ENCODE measurements around the gene KREMEN2. TPM values are rescaled to one million over a fixed set of nuclear protein-coding genes. Genes with fewer than 3 reads are reported as not detected.

The KREMEN2 gene
- total and polyA plus RNA-seq, 8 donors, result 0.07 to 0.32 (median 0.16) TPM; not detected in 3

DNA sequence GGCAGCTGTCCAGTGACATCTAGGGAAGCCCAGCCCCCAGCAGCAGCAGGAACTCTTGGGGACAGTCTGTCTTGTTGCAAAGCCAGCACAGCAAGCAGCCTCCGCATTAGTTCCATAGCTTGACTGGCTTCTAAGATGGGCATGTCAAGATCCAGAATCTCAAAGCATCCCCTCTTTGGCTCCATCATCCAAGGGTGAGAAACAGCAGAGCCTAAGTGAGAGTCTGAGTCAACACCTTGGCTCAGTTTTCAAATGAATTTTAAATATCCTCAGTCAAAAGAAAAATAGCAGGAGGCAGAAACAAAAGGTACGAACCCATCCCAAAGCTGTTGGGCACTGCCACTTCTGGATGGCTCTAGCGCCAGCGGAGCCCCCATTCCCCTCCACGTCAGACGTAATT, 50.9 kb downstream of the KREMEN2 start:
- Histone ChIP-seq H3K4me1 (peaks cover 9 to 20% (median 16%) of the 10 kb centered on the region in 3 donors), H3K9me3 (no peaks in the 10 kb centered on the region), H3K27me3 (no peaks in the 10 kb centered on the region), H3K4me3 (no peak overlapping the region), H3K27ac (no peak overlapping the region), H3K36me3 (no peaks in the 10 kb centered on the region)
- FAIRE-seq, result no peak
- TF ChIP-seq, protein P1, sequence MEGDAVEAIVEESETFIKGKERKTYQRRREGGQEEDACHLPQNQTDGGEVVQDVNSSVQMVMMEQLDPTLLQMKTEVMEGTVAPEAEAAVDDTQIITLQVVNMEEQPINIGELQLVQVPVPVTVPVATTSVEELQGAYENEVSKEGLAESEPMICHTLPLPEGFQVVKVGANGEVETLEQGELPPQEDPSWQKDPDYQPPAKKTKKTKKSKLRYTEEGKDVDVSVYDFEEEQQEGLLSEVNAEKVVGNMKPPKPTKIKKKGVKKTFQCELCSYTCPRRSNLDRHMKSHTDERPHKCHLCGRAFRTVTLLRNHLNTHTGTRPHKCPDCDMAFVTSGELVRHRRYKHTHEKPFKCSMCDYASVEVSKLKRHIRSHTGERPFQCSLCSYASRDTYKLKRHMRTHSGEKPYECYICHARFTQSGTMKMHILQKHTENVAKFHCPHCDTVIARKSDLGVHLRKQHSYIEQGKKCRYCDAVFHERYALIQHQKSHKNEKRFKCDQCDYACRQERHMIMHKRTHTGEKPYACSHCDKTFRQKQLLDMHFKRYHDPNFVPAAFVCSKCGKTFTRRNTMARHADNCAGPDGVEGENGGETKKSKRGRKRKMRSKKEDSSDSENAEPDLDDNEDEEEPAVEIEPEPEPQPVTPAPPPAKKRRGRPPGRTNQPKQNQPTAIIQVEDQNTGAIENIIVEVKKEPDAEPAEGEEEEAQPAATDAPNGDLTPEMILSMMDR (IDR thresholded peaks at IDR 0.05), result no peak
- DNase-seq, result no peak
- ATAC-seq, result no peak
- intact Hi-C loops (cut with DNase I), result no loop called here
- 87 to 95% methylated on average over 6 of the region's 6 CpGs for WGBS, 2 donors

DNA sequence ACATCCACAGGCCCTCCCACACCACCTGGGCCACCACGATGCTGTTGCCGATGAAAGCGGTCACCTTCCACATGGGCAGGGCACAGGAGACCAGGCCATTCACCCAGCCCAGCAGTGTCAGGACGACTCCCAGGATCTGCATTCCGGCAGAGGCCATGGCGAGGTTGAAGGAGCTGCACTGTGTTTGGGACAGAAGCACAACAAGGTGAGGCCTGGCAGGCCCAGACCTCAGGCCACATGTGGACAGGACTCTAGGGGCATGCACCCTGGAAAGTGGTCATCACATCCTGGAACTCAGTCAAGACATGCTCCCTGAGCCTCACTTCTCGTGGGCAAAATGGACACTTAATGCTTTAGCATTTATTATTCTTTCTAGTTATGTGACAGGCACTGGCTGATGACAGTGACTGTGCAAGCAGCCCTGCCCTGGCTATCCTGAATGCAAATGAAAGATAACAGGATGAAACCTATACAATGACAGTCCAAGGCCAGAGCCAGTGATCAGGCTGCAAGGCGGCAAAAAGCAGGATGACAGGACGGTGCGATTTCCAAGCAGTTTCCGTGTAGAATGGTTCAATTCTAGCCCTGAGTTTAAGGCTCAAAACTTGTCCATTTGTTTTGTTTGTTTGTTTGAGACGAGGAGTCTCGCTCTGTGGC, 51.9 kb downstream of the KREMEN2 start:
- ATAC-seq, result no peak
- no peak for FAIRE-seq
- intact Hi-C loops (cut with DNase I), result no loop called here
- 86 to 90% methylated on average over 13 of the region's 13 CpGs for WGBS, 2 donors
- TF ChIP-seq, protein P1 (IDR thresholded peaks at IDR 0.05), result no peak
- H3K9me3 ChIP-seq, result no peaks in the 10 kb centered on the region
- H3K4me3 ChIP-seq, result no peak overlapping the region
- no peak overlapping the region for H3K27ac ChIP-seq
- no peak for DNase-seq
- no peaks in the 10 kb centered on the region for H3K36me3 ChIP-seq
- H3K4me1 ChIP-seq, result peaks cover 6 to 14% (median 9%) of the 10 kb centered on the region in 3 donors
- no peaks in the 10 kb centered on the region for H3K27me3 ChIP-seq

DNA sequence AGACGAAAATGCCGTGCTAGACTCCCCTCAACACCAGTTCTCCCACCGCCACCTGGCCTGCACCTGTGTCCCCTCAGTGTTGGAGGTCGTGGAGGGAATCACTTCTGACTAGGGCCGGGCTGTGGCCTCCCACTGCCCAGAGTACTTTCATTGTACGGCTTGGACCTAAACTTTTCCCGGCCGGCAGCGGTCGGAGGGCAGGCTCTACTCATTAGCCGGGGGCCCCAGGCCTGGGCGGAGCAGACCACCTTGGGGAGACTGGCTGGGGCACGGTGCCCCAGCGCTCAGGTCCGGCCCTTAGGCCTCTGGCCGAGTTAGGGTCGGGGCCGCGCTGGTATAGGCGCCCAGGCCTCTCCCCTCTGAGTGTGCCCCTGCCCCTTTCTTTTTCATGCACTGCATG, 53.3 kb downstream of the KREMEN2 start:
- Histone ChIP-seq H3K27me3 (no peaks in the 10 kb centered on the region), H3K9me3 (no peaks in the 10 kb centered on the region), H3K4me3 (no peak overlapping the region), H3K4me1 (peaks cover 6 to 18% (median 14%) of the 10 kb centered on the region in 3 donors), H3K36me3 (peaks cover 0 to 3% (median 0%) of the 10 kb centered on the region in 3 donors), H3K27ac (no peak overlapping the region)
- DNase-seq, result peak in 2 of 6 donors; percentile 31 to 79
- 89 to 97% methylated on average over 20 of the region's 20 CpGs for WGBS, 2 donors
- intact Hi-C loops (cut with DNase I), result no loop called here
- no peak for ATAC-seq
- no peak for FAIRE-seq
- TF ChIP-seq, protein P1 (IDR thresholded peaks at IDR 0.05), result no peak

Other genes with a start within 250 kb of the KREMEN2 start
- gene PRSS27, start 244.1 kb upstream of the KREMEN2 start, total RNA-seq, result under 1 TPM; 0.22 to 0.69 (median 0.50) TPM
- gene PRSS27, start 244.1 kb upstream of the KREMEN2 start, polyA plus RNA-seq, result 1 to 10 TPM; 2.0 to 2.1 TPM
- 100 to 1,000 TPM; 244 to 448 (median 301) TPM for gene SRRM2, start 211.6 kb upstream of the KREMEN2 start, total RNA-seq
- 1,000 to 10,000 TPM in 1 of 2 donors, 100 to 1,000 TPM in 1; 850 to 1,932 TPM for gene SRRM2, start 211.6 kb upstream of the KREMEN2 start, polyA plus RNA-seq
- 100 to 1,000 TPM in 2 of 6 donors, 10 to 100 TPM in 4; 69.9 to 107 (median 95.0) TPM for gene ELOB, start 187.0 kb upstream of the KREMEN2 start, total RNA-seq
- gene ELOB, start 187.0 kb upstream of the KREMEN2 start, polyA plus RNA-seq, result 100 to 1,000 TPM; 157 to 318 TPM
- not detected for gene PRSS33, start 176.7 kb upstream of the KREMEN2 start, total RNA-seq
- under 1 TPM in 1 of 2 donors, not detected in 1; 0.05 TPM for gene PRSS33, start 176.7 kb upstream of the KREMEN2 start, polyA plus RNA-seq
- gene PRSS41, start 165.8 kb upstream of the KREMEN2 start, total RNA-seq, result not detected
- not detected for gene PRSS41, start 165.8 kb upstream of the KREMEN2 start, polyA plus RNA-seq
- gene PRSS21, start 147.0 kb upstream of the KREMEN2 start, total RNA-seq, result 1 to 10 TPM in 4 of 6 donors, under 1 TPM in 1, not detected in 1; 0.60 to 3.2 (median 1.4) TPM
- under 1 TPM; 0.59 to 0.99 TPM for gene PRSS21, start 147.0 kb upstream of the KREMEN2 start, polyA plus RNA-seq
- 1 to 10 TPM in 1 of 6 donors, under 1 TPM in 5; 0.43 to 1.5 (median 0.80) TPM for gene ZG16B, start 134.0 kb upstream of the KREMEN2 start, total RNA-seq
- gene ZG16B, start 134.0 kb upstream of the KREMEN2 start, polyA plus RNA-seq, result 1 to 10 TPM in 1 of 2 donors, under 1 TPM in 1; 0.65 to 1.7 TPM
- 10 to 100 TPM in 3 of 6 donors, 1 to 10 TPM in 3; 8.4 to 28.5 (median 13.1) TPM for gene PRSS22, start 106.1 kb upstream of the KREMEN2 start, total RNA-seq
- gene PRSS22, start 106.1 kb upstream of the KREMEN2 start, polyA plus RNA-seq, result 10 to 100 TPM; 48.7 to 59.5 TPM
- gene FLYWCH2, start 81.1 kb upstream of the KREMEN2 start, total RNA-seq, result 10 to 100 TPM in 1 of 6 donors, 1 to 10 TPM in 5; 5.8 to 10.1 (median 7.7) TPM
- gene FLYWCH2, start 81.1 kb upstream of the KREMEN2 start, polyA plus RNA-seq, result 10 to 100 TPM; 18.2 to 26.1 TPM
- 10 to 100 TPM; 11.5 to 18.6 (median 14.9) TPM for gene FLYWCH1, start 52.3 kb upstream of the KREMEN2 start, total RNA-seq
- gene FLYWCH1, start 52.3 kb upstream of the KREMEN2 start, polyA plus RNA-seq, result 10 to 100 TPM; 31.5 to 40.4 TPM
- gene PAQR4, start 5.1 kb downstream of the KREMEN2 start, total RNA-seq, result 1 to 10 TPM; 5.3 to 9.1 (median 6.3) TPM
- gene PAQR4, start 5.1 kb downstream of the KREMEN2 start, polyA plus RNA-seq, result 10 to 100 TPM in 1 of 2 donors, 1 to 10 TPM in 1; 6.6 to 12.5 TPM
- gene PKMYT1, start 16.2 kb downstream of the KREMEN2 start, total RNA-seq, result 1 to 10 TPM in 3 of 6 donors, under 1 TPM in 3; 0.28 to 1.7 (median 1.1) TPM
- 1 to 10 TPM; 3.7 to 4.8 TPM for gene PKMYT1, start 16.2 kb downstream of the KREMEN2 start, polyA plus RNA-seq
- gene CLDN9, start 48.6 kb downstream of the KREMEN2 start, total RNA-seq, result 1 to 10 TPM; 1.7 to 5.1 (median 2.4) TPM
- gene CLDN9, start 48.6 kb downstream of the KREMEN2 start, polyA plus RNA-seq, result 10 to 100 TPM; 10.5 to 12.1 TPM
- 1 to 10 TPM in 2 of 6 donors, under 1 TPM in 4; 0.37 to 5.1 (median 0.73) TPM for gene CLDN6, start 53.9 kb downstream of the KREMEN2 start, total RNA-seq
- 1 to 10 TPM in 1 of 2 donors, under 1 TPM in 1; 0.12 to 3.2 TPM for gene CLDN6, start 53.9 kb downstream of the KREMEN2 start, polyA plus RNA-seq
- gene TNFRSF12A, start 56.1 kb downstream of the KREMEN2 start, total RNA-seq, result 10 to 100 TPM; 26.8 to 91.1 (median 66.7) TPM
- gene TNFRSF12A, start 56.1 kb downstream of the KREMEN2 start, polyA plus RNA-seq, result 100 to 1,000 TPM; 166 to 185 TPM
- 10 to 100 TPM; 10.5 to 24.1 (median 12.4) TPM for gene HCFC1R1, start 59.7 kb downstream of the KREMEN2 start, total RNA-seq
- gene HCFC1R1, start 59.7 kb downstream of the KREMEN2 start, polyA plus RNA-seq, result 100 to 1,000 TPM in 1 of 2 donors, 10 to 100 TPM in 1; 93.1 to 119 TPM
- 10 to 100 TPM in 1 of 6 donors, 1 to 10 TPM in 5; 6.2 to 13.0 (median 7.7) TPM for gene THOC6, start 59.8 kb downstream of the KREMEN2 start, total RNA-seq
- 10 to 100 TPM; 33.2 to 38.2 TPM for gene THOC6, start 59.8 kb downstream of the KREMEN2 start, polyA plus RNA-seq
- gene BICDL2, start 72.7 kb downstream of the KREMEN2 start, total RNA-seq, result 100 to 1,000 TPM in 1 of 6 donors, 10 to 100 TPM in 5; 48.9 to 106 (median 64.3) TPM
- 100 to 1,000 TPM; 126 to 325 TPM for gene BICDL2, start 72.7 kb downstream of the KREMEN2 start, polyA plus RNA-seq
- gene MMP25, start 82.3 kb downstream of the KREMEN2 start, total RNA-seq, result 1 to 10 TPM in 2 of 6 donors, under 1 TPM in 4; 0.28 to 1.6 (median 0.72) TPM
- gene MMP25, start 82.3 kb downstream of the KREMEN2 start, polyA plus RNA-seq, result 1 to 10 TPM; 1.4 to 1.6 TPM
- gene IL32, start 101.4 kb downstream of the KREMEN2 start, total RNA-seq, result 100 to 1,000 TPM; 151 to 928 (median 250) TPM
- 100 to 1,000 TPM; 232 to 815 TPM for gene IL32, start 101.4 kb downstream of the KREMEN2 start, polyA plus RNA-seq
- under 1 TPM in 1 of 6 donors, not detected in 5; 0.35 TPM for gene ZSCAN10, start 135.0 kb downstream of the KREMEN2 start, total RNA-seq
- gene ZSCAN10, start 135.0 kb downstream of the KREMEN2 start, polyA plus RNA-seq, result not detected
- 1 to 10 TPM; 6.5 to 10.0 (median 8.0) TPM for gene ZNF205, start 148.3 kb downstream of the KREMEN2 start, total RNA-seq
- 10 to 100 TPM; 22.4 to 43.3 TPM for gene ZNF205, start 148.3 kb downstream of the KREMEN2 start, polyA plus RNA-seq
- 1 to 10 TPM; 5.0 to 8.8 (median 6.7) TPM for gene ZNF213, start 170.8 kb downstream of the KREMEN2 start, total RNA-seq
- gene ZNF213, start 170.8 kb downstream of the KREMEN2 start, polyA plus RNA-seq, result 1 to 10 TPM; 5.8 to 7.5 TPM
- gene OR1F1, start 223.9 kb downstream of the KREMEN2 start, total RNA-seq, result not detected
- gene OR1F1, start 223.9 kb downstream of the KREMEN2 start, polyA plus RNA-seq, result not detected